ENCODE measurements around the gene PTPRM. TPM values are rescaled to one million over a fixed set of nuclear protein-coding genes. Genes with fewer than 3 reads are reported as not detected.

The PTPRM gene
- total RNA-seq, 4 donors from 2014 or later: 21.4 to 41.8 (median 29.6) TPM

GRCh38 chr18:8197499-8197898 is 630.4 kb downstream of the PTPRM start:
- 91 to 100% methylated on average over 5 of the region's 5 CpGs for WGBS, 2 donors
- H3K4me3 ChIP-seq (ENCODE audit: low read depth, poor library complexity, severe bottlenecking): no peak overlapping the region
- no peak for TF ChIP-seq CTCF (IDR thresholded peaks at IDR 0.05)
- no peak for TF ChIP-seq POLR2A (IDR thresholded peaks at IDR 0.05)
- intact Hi-C loops (cut with DNase I; ENCODE audit: low total_unique reads): no loop called here
- no peak for DNase-seq (ENCODE audit: low spot score in 2 of 2)

- WGBS, 2 donors: 95 to 96% methylated on average over 5 of the region's 5 CpGs
- intact Hi-C loops (cut with DNase I; ENCODE audit: low total_unique reads): no loop called here
- H3K4me3 ChIP-seq (ENCODE audit: low read depth, poor library complexity, severe bottlenecking): no peak overlapping the region
- no peak for DNase-seq (ENCODE audit: low spot score in 2 of 2)
- TF ChIP-seq POLR2A (IDR thresholded peaks at IDR 0.05): no peak
- no peak for TF ChIP-seq CTCF (IDR thresholded peaks at IDR 0.05)
Observed at GRCh38 chr18:8207996-8208395, 640.9 kb downstream of the PTPRM start.

- intact Hi-C loops (cut with DNase I; ENCODE audit: low total_unique reads): no loop called here
- TF ChIP-seq POLR2A (IDR thresholded peaks at IDR 0.05): no peak
- no peak for TF ChIP-seq CTCF (IDR thresholded peaks at IDR 0.05)
Observed at GRCh38 chr18:8208716-8209115, 641.6 kb downstream of the PTPRM start.

GRCh38 chr18:8212896-8213780 is 646.0 kb downstream of the PTPRM start:
- no peak for DNase-seq (ENCODE audit: low spot score in 2 of 2)
- WGBS, 2 donors: 77 to 81% methylated on average over 8 of the region's 8 CpGs
- TF ChIP-seq POLR2A (IDR thresholded peaks at IDR 0.05): no peak
- no peak for TF ChIP-seq CTCF (IDR thresholded peaks at IDR 0.05)
- no peak overlapping the region for H3K4me3 ChIP-seq (ENCODE audit: low read depth, poor library complexity, severe bottlenecking)
- intact Hi-C loops (cut with DNase I; ENCODE audit: low total_unique reads): no loop called here

More at GRCh38 chr18:8208716-8209115, 641.6 kb downstream of the PTPRM start:
- DNase-seq (ENCODE audit: low spot score in 2 of 2): no peak
- WGBS, 2 donors: 64 to 87% methylated on average over 6 of the region's 6 CpGs
- no peak overlapping the region for H3K4me3 ChIP-seq (ENCODE audit: low read depth, poor library complexity, severe bottlenecking)

GRCh38 chr18:8215741-8216140 is 648.6 kb downstream of the PTPRM start:
- no peak for DNase-seq (ENCODE audit: low spot score in 2 of 2)
- intact Hi-C loops (cut with DNase I; ENCODE audit: low total_unique reads): no loop called here
- WGBS, 2 donors: 85 to 87% methylated on average over 2 of the region's 2 CpGs
- TF ChIP-seq CTCF (IDR thresholded peaks at IDR 0.05) (no peak), POLR2A (IDR thresholded peaks at IDR 0.05) (no peak)
- no peak overlapping the region for H3K4me3 ChIP-seq (ENCODE audit: low read depth, poor library complexity, severe bottlenecking)

Data from lower leg skin (tissue), 4 donors.